AG04450 (cell line): ENCODE measurements around the gene KNL1. TPM values are rescaled to one million over a fixed set of nuclear protein-coding genes. Genes with fewer than 3 reads are reported as not detected.
"Not testable (repeated sequence)": the region's sequence is repeated elsewhere in the genome, so short reads cannot be mapped to it uniquely, and the experiment has no call there.

Experiments used
- CTCF ChIA-PET: fragments of 300-600, 350-600 bp; formaldehyde crosslinking; extraction: SDS; loops from one replicate; lab custom pipeline; 2022; ENCODE audit warnings: antibody characterized with exemption, inconsistent platforms; lab: Charles Lee
- POLR2A ChIA-PET: fragments of 350-600 bp; formaldehyde crosslinking; extraction: SDS; loops from one replicate; lab custom pipeline; 2021; ENCODE audit warnings: antibody characterized with exemption, inconsistent platforms; lab: Yijun Ruan, JAX
- DNase-seq: peaks from one replicate; pipeline ENCODE4 v3.0.0-alpha.2; 2011; ENCODE audit warnings: low read depth, low spot score
- H3K27ac ChIP-seq: one replicate; pipeline ENCODE4 v1.5.1; 2012; ENCODE audit warnings: low read depth, low read length, control low read depth
- H3K27me3 ChIP-seq: one replicate; pipeline ENCODE4 v1.6.0; 2012; ENCODE audit warnings: low read length; ENCODE audit not compliant: control insufficient read depth, insufficient read depth
- H3K4me3 ChIP-seq: 2 replicates; pipeline ENCODE4 v1.5.1; 2011; ENCODE audit warnings: mild to moderate bottlenecking, low read depth, low read length, control low read depth
- H3K9me3 ChIP-seq: 2 replicates; pipeline ENCODE4 v1.5.1; 2012; ENCODE audit warnings: low read length; ENCODE audit not compliant: control insufficient read depth, insufficient read depth
- polyA plus RNA-seq: library from polyadenylated mRNA; depleted of rRNA; stranded (reverse); fragments of >200 nt; gene quantifications from 2 replicates; pipeline ENCODE4 v1.2.3, GENCODE V29; 2011
- TF ChIP-seq, protein P1 (sequence below): IDR thresholded peaks from 2 replicates; pipeline ENCODE4 v1.5.1; 2011; ENCODE audit warnings: low read depth, low read length, control low read depth, inconsistent platforms

Gene KNL1
- polyA plus RNA-seq, 1 experiment: 5.6 TPM

DNA sequence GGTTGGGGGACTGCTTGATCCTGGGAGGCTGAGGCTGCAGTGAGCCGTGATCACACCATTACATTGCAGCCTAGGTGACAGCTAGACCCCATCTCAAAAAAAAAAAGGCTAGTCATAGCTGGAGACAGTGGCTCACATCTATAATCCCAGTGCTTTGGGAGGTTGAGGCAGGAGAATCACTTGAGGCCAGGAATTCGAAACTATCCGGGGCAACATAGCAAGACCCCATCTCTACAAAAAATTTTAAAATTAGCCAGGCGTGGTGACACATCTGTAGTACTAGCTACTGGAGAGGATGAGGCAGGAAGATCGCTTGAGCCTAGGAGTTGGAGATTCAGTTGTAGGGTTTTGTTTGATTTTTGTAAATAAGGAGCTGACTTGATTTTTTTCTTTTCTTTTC is 45.6 kb downstream of the KNL1 start:
- TF ChIP-seq, protein P1, sequence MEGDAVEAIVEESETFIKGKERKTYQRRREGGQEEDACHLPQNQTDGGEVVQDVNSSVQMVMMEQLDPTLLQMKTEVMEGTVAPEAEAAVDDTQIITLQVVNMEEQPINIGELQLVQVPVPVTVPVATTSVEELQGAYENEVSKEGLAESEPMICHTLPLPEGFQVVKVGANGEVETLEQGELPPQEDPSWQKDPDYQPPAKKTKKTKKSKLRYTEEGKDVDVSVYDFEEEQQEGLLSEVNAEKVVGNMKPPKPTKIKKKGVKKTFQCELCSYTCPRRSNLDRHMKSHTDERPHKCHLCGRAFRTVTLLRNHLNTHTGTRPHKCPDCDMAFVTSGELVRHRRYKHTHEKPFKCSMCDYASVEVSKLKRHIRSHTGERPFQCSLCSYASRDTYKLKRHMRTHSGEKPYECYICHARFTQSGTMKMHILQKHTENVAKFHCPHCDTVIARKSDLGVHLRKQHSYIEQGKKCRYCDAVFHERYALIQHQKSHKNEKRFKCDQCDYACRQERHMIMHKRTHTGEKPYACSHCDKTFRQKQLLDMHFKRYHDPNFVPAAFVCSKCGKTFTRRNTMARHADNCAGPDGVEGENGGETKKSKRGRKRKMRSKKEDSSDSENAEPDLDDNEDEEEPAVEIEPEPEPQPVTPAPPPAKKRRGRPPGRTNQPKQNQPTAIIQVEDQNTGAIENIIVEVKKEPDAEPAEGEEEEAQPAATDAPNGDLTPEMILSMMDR: no peak
- H3K9me3 ChIP-seq: no peaks in the 10 kb centered on the region
- no peaks in the 10 kb centered on the region for H3K27me3 ChIP-seq
- no peak overlapping the region for H3K27ac ChIP-seq
- DNase-seq: no peak
- ChIA-PET CTCF (interaction anchor here (0.6 kb wide), 2 partner anchors 40 to 543 kb away, joined by 3 to 5 read pairs; no protein-coding TSS in a partner anchor), POLR2A (interaction anchor here (0.6 kb wide), 1 partner anchor 8 kb away, joined by 3 read pairs; no protein-coding TSS in a partner anchor)
- H3K4me3 ChIP-seq: no peak overlapping the region

- ChIA-PET POLR2A (no interaction called here), CTCF (interaction anchor here (0.5 to 0.7 kb wide), 2 partner anchors 30 to 239 kb away, joined by 3 to 6 read pairs; no protein-coding TSS in a partner anchor)
- Histone ChIP-seq H3K9me3 (no peaks in the 10 kb centered on the region), H3K27ac (no peak overlapping the region), H3K27me3 (no peaks in the 10 kb centered on the region), H3K4me3 (no peak overlapping the region)
- no peak for DNase-seq
- TF ChIP-seq, protein P1: no peak
These were observed 53.5 kb downstream of the KNL1 start for GRCh38 chr15:40647523-40647922.

DNA sequence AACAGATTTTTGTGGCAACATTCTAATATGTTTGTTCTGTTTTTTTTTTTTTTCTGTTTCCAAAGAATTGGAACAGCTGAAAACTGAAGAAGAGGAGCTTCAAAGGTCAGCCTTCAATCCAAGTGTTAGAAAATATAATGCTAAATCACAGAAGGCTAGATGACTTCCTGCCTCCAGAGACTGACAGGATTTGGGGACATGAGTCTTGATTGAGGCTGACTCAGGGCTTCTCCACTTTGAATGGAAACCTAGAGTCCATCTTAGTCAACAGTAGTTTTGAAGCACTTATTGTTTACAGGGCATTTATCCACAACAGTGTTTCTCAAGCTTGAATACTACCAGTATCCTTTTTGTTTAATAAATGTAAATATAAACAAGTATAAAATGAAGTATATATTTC is 56.4 kb downstream of the KNL1 start:
- H3K4me3 ChIP-seq: no peak overlapping the region
- CTCF ChIA-PET: interaction anchor here (0.6 kb wide), 1 partner anchor 125 kb away, joined by 3 read pairs; no protein-coding TSS in a partner anchor
- no peaks in the 10 kb centered on the region for H3K9me3 ChIP-seq
- no peak for DNase-seq
- H3K27me3 ChIP-seq: no peaks in the 10 kb centered on the region
- POLR2A ChIA-PET: interaction anchor here (0.5 kb wide), 1 partner anchor 29 kb away, joined by 4 read pairs; no protein-coding TSS in a partner anchor
- TF ChIP-seq, protein P1: no peak
- no peak overlapping the region for H3K27ac ChIP-seq

- Histone ChIP-seq H3K4me3 (no peak overlapping the region), H3K27ac (no peak overlapping the region), H3K27me3 (no peaks in the 10 kb centered on the region), H3K9me3 (no peaks in the 10 kb centered on the region)
- TF ChIP-seq, protein P1: no peak
- DNase-seq: no peak
- CTCF ChIA-PET: interaction anchor here (0.7 kb wide), 1 partner anchor 8 kb away, joined by 4 read pairs; no protein-coding TSS in a partner anchor
- POLR2A ChIA-PET: no interaction called here
These were observed 66.6 kb downstream of the KNL1 start for GRCh38 chr15:40660686-40661085.

DNA sequence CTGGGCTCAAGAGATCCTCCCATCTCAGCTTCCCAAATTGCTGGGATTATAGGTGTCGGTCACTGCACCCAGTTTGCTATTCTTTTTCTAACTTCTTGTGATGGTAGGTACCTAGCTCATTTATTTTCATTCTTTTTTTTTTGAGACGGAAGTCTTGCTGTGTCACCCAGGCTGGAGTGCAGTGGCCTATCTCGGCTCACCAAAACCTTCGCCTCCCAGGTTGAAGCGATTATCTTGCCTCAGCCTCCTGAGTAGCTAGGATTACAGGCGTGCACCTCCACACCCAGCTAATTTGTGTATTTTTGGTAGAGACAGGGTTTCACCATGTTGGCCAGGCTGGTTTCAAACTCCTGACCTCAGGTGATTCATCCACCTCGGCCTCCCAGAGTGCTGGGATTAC is 70.9 kb downstream of the KNL1 start:
- H3K27me3 ChIP-seq: no peaks in the 10 kb centered on the region
- H3K9me3 ChIP-seq: no peaks in the 10 kb centered on the region
- TF ChIP-seq, protein P1: no peak
- no peak for DNase-seq
- ChIA-PET POLR2A (interaction anchor here (0.5 kb wide), 1 partner anchor 75 kb away, joined by 3 read pairs; no protein-coding TSS in a partner anchor), CTCF (interaction anchor here (0.7 kb wide), 1 partner anchor 76 kb away, joined by 3 read pairs; no protein-coding TSS in a partner anchor)
- no peak overlapping the region for H3K27ac ChIP-seq
- H3K4me3 ChIP-seq: no peak overlapping the region

DNA sequence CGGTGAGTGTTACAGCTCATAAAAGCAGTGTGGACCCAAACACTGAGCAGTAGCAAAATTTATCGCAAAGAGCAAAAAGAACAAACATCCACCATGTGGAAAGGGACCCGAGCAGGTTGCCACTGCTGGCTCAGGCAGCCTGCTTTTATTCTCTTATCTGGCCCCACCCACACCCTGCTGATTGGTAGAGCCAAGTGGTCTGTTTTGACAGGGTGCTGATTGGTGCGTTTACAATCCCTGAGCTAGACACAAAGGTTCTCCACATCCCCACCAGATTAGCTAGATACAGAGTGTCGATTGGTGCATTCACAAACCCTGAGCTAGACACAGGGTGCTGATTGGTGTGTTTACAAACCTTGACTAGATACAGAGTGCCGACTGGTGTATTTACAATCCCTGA is 82.2 kb downstream of the KNL1 start:
- CTCF ChIA-PET: interaction anchor here (1.8 kb wide), 1 partner anchor 181 kb away, joined by 4 read pairs; no protein-coding TSS in a partner anchor
- POLR2A ChIA-PET, H3K27ac ChIP-seq: not testable (repeated sequence)

DNA sequence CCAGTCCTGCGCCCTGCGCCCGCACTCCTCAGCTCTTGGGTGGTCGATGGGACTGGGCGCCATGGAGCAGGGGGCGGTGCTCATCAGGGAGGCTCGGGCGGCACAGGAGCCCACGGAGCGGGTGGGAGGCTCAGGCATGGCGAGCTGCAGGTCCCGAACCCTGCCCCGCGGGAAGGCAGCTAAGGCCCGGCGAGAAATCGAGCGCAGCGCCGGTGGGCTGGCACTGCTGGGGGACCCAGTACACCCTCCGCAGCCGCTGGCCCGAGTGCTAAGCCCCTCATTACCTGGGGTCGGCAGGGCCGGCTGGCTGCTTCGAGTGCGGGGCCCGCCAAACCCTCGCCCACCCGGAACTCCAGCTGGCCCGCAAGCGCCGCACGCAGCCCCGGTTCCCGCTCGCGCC is 82.9 kb downstream of the KNL1 start:
- CTCF ChIA-PET: interaction anchor here (0.6 to 1.8 kb wide), 3 partner anchors 87 to 217 kb away, joined by 4 to 14 read pairs (median 4); partner anchors contain the start of gene VPS18
- POLR2A ChIA-PET: not testable (repeated sequence)

More for the DNA sequence above, 82.2 kb downstream of the KNL1 start:
- not testable (repeated sequence) for H3K4me3 ChIP-seq, H3K27me3 ChIP-seq, DNase-seq, H3K9me3 ChIP-seq

More for the DNA sequence above, 82.9 kb downstream of the KNL1 start:
- DNase-seq, H3K27me3 ChIP-seq, H3K4me3 ChIP-seq, H3K27ac ChIP-seq, H3K9me3 ChIP-seq: not testable (repeated sequence)
